Measurements from ENCODE around the gene ZNF366.

DNA sequence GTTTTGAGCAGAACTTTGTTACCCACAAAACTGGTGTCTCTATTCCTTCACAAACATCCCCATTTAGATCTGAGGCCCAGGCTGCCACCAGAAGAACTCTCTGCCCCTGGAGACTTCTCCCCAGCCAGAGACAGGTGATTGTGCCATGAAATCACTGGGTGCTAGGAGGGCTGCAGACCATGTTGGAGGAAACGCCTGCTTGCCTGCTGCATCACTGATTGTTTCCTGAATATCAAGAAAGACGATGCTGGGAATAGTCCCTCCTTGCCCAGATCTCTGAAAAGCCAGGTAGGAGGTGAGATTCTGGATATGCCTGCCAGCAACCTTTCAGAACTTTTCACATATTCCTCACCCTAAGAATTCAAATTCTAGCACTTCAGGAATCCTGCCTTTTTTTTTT, 8.1 kb downstream of the ZNF366 start:
- TF ChIP-seq CTCF (IDR thresholded peaks at IDR 0.05; ENCODE audit: poor library complexity) = no peak
- no peak for TF ChIP-seq EZH2phosphoT487 (IDR thresholded peaks at IDR 0.05; ENCODE audit: low read depth, severe bottlenecking, unreplicated experiment)
- TF ChIP-seq EZH2 (IDR thresholded peaks at IDR 0.05; ENCODE audit: borderline replicate concordance) = no peak
